ENCODE results near the gene ANK2.
"Not testable (repeated sequence)": the region's sequence is repeated elsewhere in the genome, so short reads cannot be mapped to it uniquely, and the experiment has no call there.

ANK2 gene

GRCh38 chr4:113154281-113154680 lies 104.8 kb downstream of the ANK2 start:
- no peak for DNase-seq

GRCh38 chr4:113157086-113157857 lies 107.8 kb downstream of the ANK2 start:
- DNase-seq, result no peak

GRCh38 chr4:113159942-113160545 lies 110.6 kb downstream of the ANK2 start:
- no peak for DNase-seq

- DNase-seq, result no peak
Measured at GRCh38 chr4:113160548-113160947, 111.1 kb downstream of the ANK2 start.

- DNase-seq, result no peak
Measured at GRCh38 chr4:113162089-113162488, 112.6 kb downstream of the ANK2 start.

- no peak for DNase-seq
Measured at GRCh38 chr4:113169368-113169767, 119.9 kb downstream of the ANK2 start.

- DNase-seq, result no peak
Measured at GRCh38 chr4:113170115-113170804, 120.8 kb downstream of the ANK2 start.

- no peak for DNase-seq
Measured at GRCh38 chr4:113170805-113171468, 121.5 kb downstream of the ANK2 start.

GRCh38 chr4:113173126-113173792 lies 123.8 kb downstream of the ANK2 start:
- no peak for DNase-seq

GRCh38 chr4:113173793-113174264 lies 124.4 kb downstream of the ANK2 start:
- DNase-seq, result no peak

GRCh38 chr4:113179091-113179490 lies 129.6 kb downstream of the ANK2 start:
- no peak for DNase-seq

- DNase-seq, result no peak
Measured at GRCh38 chr4:113179996-113180395, 130.5 kb downstream of the ANK2 start.

- DNase-seq, result no peak
Measured at GRCh38 chr4:113181289-113182007, 132.0 kb downstream of the ANK2 start.

- no peak for DNase-seq
Measured at GRCh38 chr4:113183032-113183605, 133.7 kb downstream of the ANK2 start.

- DNase-seq, result not testable (repeated sequence)
Measured at GRCh38 chr4:113186220-113186619, 136.8 kb downstream of the ANK2 start.

- no peak for DNase-seq
Measured at GRCh38 chr4:113186913-113187312, 137.5 kb downstream of the ANK2 start.

GRCh38 chr4:113187358-113187757 lies 137.9 kb downstream of the ANK2 start:
- DNase-seq, result no peak

GRCh38 chr4:113189546-113189945 lies 140.1 kb downstream of the ANK2 start:
- no peak for DNase-seq

- no peak for DNase-seq
Measured at GRCh38 chr4:113209153-113209552, 159.7 kb downstream of the ANK2 start.

- DNase-seq, result no peak
Measured at GRCh38 chr4:113209652-113210320, 160.3 kb downstream of the ANK2 start.

GRCh38 chr4:113212613-113213012 lies 163.2 kb downstream of the ANK2 start:
- DNase-seq, result no peak

Measured in activated CD4-positive, alpha-beta T cell treated with anti-CD3 and anti-CD28 coated beads, Interleukin-10, Interleukin-2, amounts not matched to agents 100 ng/mL and 50 ng/mL, durations not matched to agents 16 hours and 8 hours (primary cell).